HEK293T (cell line): ENCODE data around the gene ASTL.

ENCODE experiments used
- BHLHE40 ChIP-seq: fragments of 450-650 bp; IDR thresholded peaks from 2 replicates; pipeline ENCODE4 v1.6.1; 2016; ENCODE audit warnings: mild to moderate bottlenecking, moderate library complexity, borderline replicate concordance
- FOXK2 ChIP-seq: fragments of 450-650 bp; IDR thresholded peaks from 2 replicates; pipeline ENCODE4 v1.6.1; 2016; ENCODE audit warnings: mild to moderate bottlenecking
- FOXM1 ChIP-seq: fragments of 450-650 bp; IDR thresholded peaks from 2 replicates; pipeline ENCODE4 v1.6.1; 2017; ENCODE audit warnings: mild to moderate bottlenecking, borderline replicate concordance
- LEF1 ChIP-seq: fragments of 450-650 bp; IDR thresholded peaks from 2 replicates; pipeline ENCODE4 v1.6.1; 2017; ENCODE audit warnings: mild to moderate bottlenecking, borderline replicate concordance
- SP1 ChIP-seq: fragments of 450-650 bp; IDR thresholded peaks from 2 replicates; pipeline ENCODE4 v1.6.1; 2017

DNA sequence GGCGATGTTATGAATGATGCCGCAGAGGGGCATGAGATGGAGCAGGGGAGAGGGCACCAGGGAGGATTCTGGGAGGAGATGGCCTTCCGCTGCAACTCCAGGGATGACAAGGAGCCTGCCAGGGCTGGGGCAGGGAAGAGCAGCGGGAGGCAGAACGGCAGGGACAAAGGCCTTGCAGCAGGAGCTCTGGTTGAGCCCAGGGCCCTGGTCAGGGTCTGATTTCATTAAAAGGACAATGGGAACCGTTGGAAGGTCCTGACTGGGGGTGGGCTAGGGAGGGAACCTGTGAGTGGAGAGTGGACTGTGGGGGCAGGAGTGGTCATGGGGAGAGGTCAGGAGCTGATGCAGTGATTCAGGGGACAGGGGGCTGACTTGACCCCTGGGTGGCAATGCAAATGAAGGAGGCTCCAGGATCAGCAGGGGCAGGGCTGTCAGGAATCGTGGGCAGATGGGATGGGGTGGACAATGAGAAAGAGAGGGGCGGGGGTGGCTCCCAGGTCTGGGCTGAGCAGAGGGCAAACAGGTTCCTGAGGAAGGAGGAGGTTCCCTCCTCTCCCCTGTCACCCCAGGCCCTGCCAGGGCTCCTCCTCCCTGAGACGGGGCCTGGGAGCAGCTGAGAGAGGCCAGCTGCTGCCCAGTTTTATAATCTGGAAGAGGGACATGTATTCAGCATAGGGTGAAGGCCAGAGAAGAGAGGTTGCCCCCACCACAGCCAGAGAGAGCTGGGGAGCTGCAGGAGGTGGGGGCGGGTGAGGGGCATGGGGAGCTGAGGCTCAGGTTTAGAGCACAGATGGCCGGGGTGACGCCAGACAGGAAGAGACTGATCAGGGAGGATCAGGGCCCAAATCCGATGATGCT lies 14.2 kb upstream of the ASTL start:
- TF ChIP-seq FOXM1 (no peak), SP1 (no peak), BHLHE40 (no peak), LEF1 (no peak), FOXK2 (no peak)
